ENCODE data around the gene RANBP3L.

Gene RANBP3L

DNA sequence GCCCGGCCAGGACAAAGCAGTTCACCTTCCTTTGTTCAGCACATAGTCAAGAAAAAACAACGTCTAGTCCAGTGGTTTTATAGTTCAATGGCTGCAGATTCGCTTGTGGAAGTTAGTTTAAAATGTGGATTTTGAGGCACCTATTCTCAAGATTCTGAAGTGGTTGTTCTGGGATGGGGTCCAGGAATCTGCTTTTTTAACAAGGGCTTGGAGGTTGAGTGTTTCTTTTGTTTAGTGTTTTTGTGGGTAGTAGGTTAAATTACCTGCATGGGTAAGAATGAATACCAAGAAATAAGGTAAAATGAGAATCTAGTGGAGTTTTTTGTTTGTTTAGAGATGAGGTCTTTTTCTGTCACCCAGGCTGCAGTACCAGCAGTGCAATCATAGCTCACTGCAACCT is 31.5 kb downstream of the RANBP3L start:
- H3K4me1 ChIP-seq (ENCODE audit: control insufficient read depth in 1 of 2, insufficient read depth in 2 of 2, low read length in 2 of 2) = no peaks in the 10 kb centered on the region

DNA sequence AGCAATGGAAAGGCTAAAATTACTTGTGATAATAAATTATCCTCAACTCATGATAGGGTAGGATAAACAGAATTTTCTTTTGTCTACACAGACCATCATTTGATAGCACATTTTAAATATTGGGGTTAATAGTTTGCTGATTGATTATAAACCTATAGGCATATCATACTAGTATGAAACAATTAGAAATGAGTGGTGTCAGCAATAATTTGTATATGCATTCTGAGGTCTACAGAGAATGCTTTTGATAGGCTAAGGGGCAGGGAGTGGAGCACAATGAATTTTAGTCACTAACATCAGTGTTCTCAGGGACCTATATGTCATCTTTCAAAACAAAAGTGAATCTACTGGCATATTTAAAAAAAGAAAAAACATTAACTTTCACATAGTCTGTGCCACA is 32.2 kb downstream of the RANBP3L start:
- H3K27me3 ChIP-seq (ENCODE audit: control insufficient read depth in 1 of 2, insufficient read depth in 2 of 2, low read length in 2 of 2) = no peaks in the 10 kb centered on the region
- no peaks in the 10 kb centered on the region for H3K36me3 ChIP-seq (ENCODE audit: control insufficient read depth in 1 of 2, insufficient read depth in 2 of 2, low read length in 2 of 2)
- no peak overlapping the region for H3K9ac ChIP-seq (ENCODE audit: low read depth in 1 of 2, low read length in 2 of 2)
- no peaks in the 10 kb centered on the region for H3K9me3 ChIP-seq (ENCODE audit: control insufficient read depth in 1 of 2, low read length in 2 of 2)
- H3K4me3 ChIP-seq (ENCODE audit: low read depth in 1 of 2, low read length in 2 of 2) = no peak overlapping the region
- H3K4me1 ChIP-seq (ENCODE audit: control insufficient read depth in 1 of 2, insufficient read depth in 2 of 2, low read length in 2 of 2) = no peaks in the 10 kb centered on the region
- no peak overlapping the region for H3K27ac ChIP-seq (ENCODE audit: low read depth, low read length)

More for the DNA sequence above, 31.5 kb downstream of the RANBP3L start:
- Histone ChIP-seq H3K4me3 (ENCODE audit: low read depth in 1 of 2, low read length in 2 of 2) (no peak overlapping the region), H3K9me3 (ENCODE audit: control insufficient read depth in 1 of 2, low read length in 2 of 2) (no peaks in the 10 kb centered on the region), H3K36me3 (ENCODE audit: control insufficient read depth in 1 of 2, insufficient read depth in 2 of 2, low read length in 2 of 2) (no peaks in the 10 kb centered on the region), H3K27ac (ENCODE audit: low read depth, low read length) (no peak overlapping the region), H3K27me3 (ENCODE audit: control insufficient read depth in 1 of 2, insufficient read depth in 2 of 2, low read length in 2 of 2) (no peaks in the 10 kb centered on the region), H3K9ac (ENCODE audit: low read depth in 1 of 2, low read length in 2 of 2) (no peak overlapping the region)

DNA sequence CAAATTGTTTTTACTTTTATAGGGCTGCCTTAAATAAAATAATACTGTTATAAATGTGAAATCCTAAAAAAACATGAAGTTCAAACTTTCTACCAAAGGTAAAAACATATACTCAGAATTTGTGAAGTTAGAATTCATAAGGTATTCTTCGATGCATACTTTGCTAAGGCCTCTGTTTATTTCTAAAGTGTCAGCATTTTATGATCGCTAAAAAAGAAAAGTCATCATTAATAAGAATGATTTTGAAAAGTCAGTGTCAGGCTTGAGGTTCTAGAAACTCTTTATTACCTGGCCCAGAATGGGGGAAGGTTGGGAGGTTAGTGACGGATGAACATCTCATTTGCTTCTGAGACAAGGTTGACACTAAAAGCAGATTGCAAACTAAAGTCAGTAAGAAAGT is 33.8 kb downstream of the RANBP3L start:
- no peak overlapping the region for H3K4me3 ChIP-seq (ENCODE audit: low read depth in 1 of 2, low read length in 2 of 2)
- no peaks in the 10 kb centered on the region for H3K27me3 ChIP-seq (ENCODE audit: control insufficient read depth in 1 of 2, insufficient read depth in 2 of 2, low read length in 2 of 2)
- H3K9ac ChIP-seq (ENCODE audit: low read depth in 1 of 2, low read length in 2 of 2) = no peak overlapping the region
- no peaks in the 10 kb centered on the region for H3K4me1 ChIP-seq (ENCODE audit: control insufficient read depth in 1 of 2, insufficient read depth in 2 of 2, low read length in 2 of 2)
- no peaks in the 10 kb centered on the region for H3K9me3 ChIP-seq (ENCODE audit: control insufficient read depth in 1 of 2, low read length in 2 of 2)
- no peak overlapping the region for H3K27ac ChIP-seq (ENCODE audit: low read depth, low read length)
- H3K36me3 ChIP-seq (ENCODE audit: control insufficient read depth in 1 of 2, insufficient read depth in 2 of 2, low read length in 2 of 2) = no peaks in the 10 kb centered on the region

DNA sequence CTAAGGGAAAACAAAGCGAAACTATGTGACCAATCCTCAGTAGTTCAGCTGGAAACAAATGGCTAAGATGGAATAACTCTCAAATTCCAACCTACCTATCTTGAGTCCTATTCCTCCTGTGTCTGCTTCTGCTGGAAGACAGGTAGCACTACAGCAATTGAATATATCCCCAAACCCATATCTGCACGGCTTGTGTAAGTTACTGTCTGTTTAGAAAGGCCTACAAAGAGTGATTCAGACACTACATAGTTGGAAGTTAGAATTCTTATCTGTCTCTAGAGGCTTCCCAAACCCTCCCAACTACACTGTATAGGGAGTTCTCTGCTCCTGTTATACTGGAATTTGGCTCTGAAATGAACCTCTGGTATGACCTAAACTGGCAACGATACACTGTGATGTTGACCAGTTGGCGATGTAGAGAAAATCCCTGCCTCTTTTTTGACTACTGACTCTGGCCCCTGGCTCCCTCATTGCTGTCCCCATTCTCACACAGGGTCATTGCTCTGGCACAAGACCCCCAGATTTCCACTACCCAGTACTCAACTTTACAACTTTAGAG is 37.4 kb downstream of the RANBP3L start:
- H3K4me1 ChIP-seq (ENCODE audit: control insufficient read depth in 1 of 2, insufficient read depth in 2 of 2, low read length in 2 of 2) = no peaks in the 10 kb centered on the region
- no peak overlapping the region for H3K27ac ChIP-seq (ENCODE audit: low read depth, low read length)
- H3K9me3 ChIP-seq (ENCODE audit: control insufficient read depth in 1 of 2, low read length in 2 of 2) = no peaks in the 10 kb centered on the region
- no peaks in the 10 kb centered on the region for H3K36me3 ChIP-seq (ENCODE audit: control insufficient read depth in 1 of 2, insufficient read depth in 2 of 2, low read length in 2 of 2)
- no peak overlapping the region for H3K4me3 ChIP-seq (ENCODE audit: low read depth in 1 of 2, low read length in 2 of 2)
- no peak overlapping the region for H3K9ac ChIP-seq (ENCODE audit: low read depth in 1 of 2, low read length in 2 of 2)
- no peaks in the 10 kb centered on the region for H3K27me3 ChIP-seq (ENCODE audit: control insufficient read depth in 1 of 2, insufficient read depth in 2 of 2, low read length in 2 of 2)

DNA sequence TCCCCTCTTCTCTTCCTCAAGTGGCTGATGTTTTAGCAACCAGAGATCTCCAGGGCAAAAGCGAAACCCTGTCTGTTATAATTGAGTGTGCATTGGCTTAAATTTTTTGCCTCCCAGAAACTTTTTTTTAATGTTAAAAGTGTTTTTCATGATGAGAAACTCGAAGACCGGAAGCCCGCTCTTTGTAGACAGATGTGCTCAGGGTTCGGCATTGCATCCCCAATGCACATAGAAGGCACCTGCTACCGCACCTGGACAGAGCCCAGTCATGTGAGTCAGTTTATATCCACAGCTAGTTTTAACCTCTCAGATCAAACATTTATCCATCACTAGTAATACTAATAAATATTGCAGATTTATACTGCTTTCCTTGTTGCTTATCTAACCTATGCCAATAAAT is 40.5 kb downstream of the RANBP3L start:
- Histone ChIP-seq H3K36me3 (ENCODE audit: control insufficient read depth in 1 of 2, insufficient read depth in 2 of 2, low read length in 2 of 2) (no peaks in the 10 kb centered on the region), H3K9ac (ENCODE audit: low read depth in 1 of 2, low read length in 2 of 2) (no peak overlapping the region), H3K4me3 (ENCODE audit: low read depth in 1 of 2, low read length in 2 of 2) (no peak overlapping the region), H3K27ac (ENCODE audit: low read depth, low read length) (no peak overlapping the region), H3K4me1 (ENCODE audit: control insufficient read depth in 1 of 2, insufficient read depth in 2 of 2, low read length in 2 of 2) (no peaks in the 10 kb centered on the region), H3K27me3 (ENCODE audit: control insufficient read depth in 1 of 2, insufficient read depth in 2 of 2, low read length in 2 of 2) (no peaks in the 10 kb centered on the region), H3K9me3 (ENCODE audit: control insufficient read depth in 1 of 2, low read length in 2 of 2) (no peaks in the 10 kb centered on the region)

DNA sequence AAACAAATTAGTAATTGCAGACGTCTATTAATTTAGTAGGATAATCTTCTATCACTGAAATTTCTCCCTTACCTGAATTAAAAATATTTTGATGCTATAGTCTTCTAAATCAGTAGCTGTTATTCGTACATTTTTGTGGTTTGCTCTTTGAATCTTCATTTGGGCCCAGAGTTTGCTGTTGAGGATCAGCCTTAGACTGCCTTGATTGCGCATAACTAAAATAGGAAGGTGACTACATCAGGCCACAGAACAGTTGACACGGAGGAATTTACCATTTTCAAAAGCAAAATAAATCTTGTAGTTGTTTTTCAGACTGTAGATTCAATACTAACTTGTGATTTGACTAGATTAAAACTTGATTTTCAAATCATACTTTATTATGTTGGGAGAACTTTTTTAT is 48.1 kb downstream of the RANBP3L start:
- Histone ChIP-seq H3K4me1 (ENCODE audit: control insufficient read depth in 1 of 2, insufficient read depth in 2 of 2, low read length in 2 of 2) (no peaks in the 10 kb centered on the region), H3K9ac (ENCODE audit: low read depth in 1 of 2, low read length in 2 of 2) (no peak overlapping the region), H3K27ac (ENCODE audit: low read depth, low read length) (no peak overlapping the region), H3K27me3 (ENCODE audit: control insufficient read depth in 1 of 2, insufficient read depth in 2 of 2, low read length in 2 of 2) (no peaks in the 10 kb centered on the region), H3K9me3 (ENCODE audit: control insufficient read depth in 1 of 2, low read length in 2 of 2) (no peaks in the 10 kb centered on the region), H3K4me3 (ENCODE audit: low read depth in 1 of 2, low read length in 2 of 2) (no peak overlapping the region), H3K36me3 (ENCODE audit: control insufficient read depth in 1 of 2, insufficient read depth in 2 of 2, low read length in 2 of 2) (no peaks in the 10 kb centered on the region)

DNA sequence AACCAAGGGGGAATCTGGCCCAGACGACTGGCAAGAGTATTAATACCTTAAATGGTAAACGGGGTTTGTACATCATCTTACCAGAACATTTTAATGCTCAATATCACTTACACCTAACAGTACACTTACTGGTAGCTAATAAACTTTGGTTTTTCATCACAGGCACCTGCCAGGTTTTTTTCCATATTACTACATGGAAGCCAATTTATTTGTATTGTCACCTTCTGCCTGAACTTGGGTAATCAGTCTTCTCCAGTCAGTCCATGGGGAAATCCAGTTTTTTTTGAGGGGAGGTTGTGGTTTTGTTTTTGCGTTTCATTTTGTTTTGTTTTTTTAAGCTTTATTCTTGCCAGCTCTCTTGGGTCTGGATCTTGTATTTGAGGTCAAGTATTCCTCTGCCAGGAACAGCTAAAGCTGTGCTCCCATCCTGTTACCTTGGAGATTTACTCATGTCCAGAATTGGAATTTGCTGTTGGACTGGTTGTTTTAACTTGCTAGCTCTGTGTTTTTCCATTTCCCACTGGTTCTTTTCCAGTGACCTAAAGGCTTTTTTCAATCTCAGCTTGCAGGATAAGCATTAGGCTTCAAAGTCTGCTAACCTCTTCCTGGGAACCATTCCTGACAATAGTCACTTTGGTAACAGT is 48.9 kb downstream of the RANBP3L start:
- no peaks in the 10 kb centered on the region for H3K27me3 ChIP-seq (ENCODE audit: control insufficient read depth in 1 of 2, insufficient read depth in 2 of 2, low read length in 2 of 2)
- no peak overlapping the region for H3K4me3 ChIP-seq (ENCODE audit: low read depth in 1 of 2, low read length in 2 of 2)
- no peaks in the 10 kb centered on the region for H3K36me3 ChIP-seq (ENCODE audit: control insufficient read depth in 1 of 2, insufficient read depth in 2 of 2, low read length in 2 of 2)
- no peak overlapping the region for H3K9ac ChIP-seq (ENCODE audit: low read depth in 1 of 2, low read length in 2 of 2)
- no peaks in the 10 kb centered on the region for H3K4me1 ChIP-seq (ENCODE audit: control insufficient read depth in 1 of 2, insufficient read depth in 2 of 2, low read length in 2 of 2)
- no peak overlapping the region for H3K27ac ChIP-seq (ENCODE audit: low read depth, low read length)
- no peaks in the 10 kb centered on the region for H3K9me3 ChIP-seq (ENCODE audit: control insufficient read depth in 1 of 2, low read length in 2 of 2)

DNA sequence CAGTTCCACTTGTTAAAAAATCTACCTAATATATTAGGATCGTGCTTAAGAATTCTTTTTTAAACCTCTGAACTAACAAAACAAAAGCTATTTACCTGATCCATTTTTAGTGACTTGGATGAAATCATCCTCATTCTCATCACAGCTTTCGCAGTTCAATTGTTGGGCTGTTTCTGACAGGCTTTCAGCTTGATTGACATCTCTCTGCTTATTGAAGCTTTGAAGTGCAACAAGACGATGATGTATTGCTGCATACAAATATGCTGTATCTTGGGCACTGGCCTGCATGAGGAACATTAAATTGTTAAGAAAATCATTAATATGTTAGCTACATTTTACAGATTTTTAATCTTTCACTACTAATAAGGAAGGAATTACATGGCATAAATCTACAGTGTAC is 50.5 kb downstream of the RANBP3L start:
- no peaks in the 10 kb centered on the region for H3K27me3 ChIP-seq (ENCODE audit: control insufficient read depth in 1 of 2, insufficient read depth in 2 of 2, low read length in 2 of 2)
- no peaks in the 10 kb centered on the region for H3K36me3 ChIP-seq (ENCODE audit: control insufficient read depth in 1 of 2, insufficient read depth in 2 of 2, low read length in 2 of 2)
- no peaks in the 10 kb centered on the region for H3K4me1 ChIP-seq (ENCODE audit: control insufficient read depth in 1 of 2, insufficient read depth in 2 of 2, low read length in 2 of 2)
- no peak overlapping the region for H3K4me3 ChIP-seq (ENCODE audit: low read depth in 1 of 2, low read length in 2 of 2)
- no peaks in the 10 kb centered on the region for H3K9me3 ChIP-seq (ENCODE audit: control insufficient read depth in 1 of 2, low read length in 2 of 2)
- H3K9ac ChIP-seq (ENCODE audit: low read depth in 1 of 2, low read length in 2 of 2) = no peak overlapping the region
- H3K27ac ChIP-seq (ENCODE audit: low read depth, low read length) = no peak overlapping the region

DNA sequence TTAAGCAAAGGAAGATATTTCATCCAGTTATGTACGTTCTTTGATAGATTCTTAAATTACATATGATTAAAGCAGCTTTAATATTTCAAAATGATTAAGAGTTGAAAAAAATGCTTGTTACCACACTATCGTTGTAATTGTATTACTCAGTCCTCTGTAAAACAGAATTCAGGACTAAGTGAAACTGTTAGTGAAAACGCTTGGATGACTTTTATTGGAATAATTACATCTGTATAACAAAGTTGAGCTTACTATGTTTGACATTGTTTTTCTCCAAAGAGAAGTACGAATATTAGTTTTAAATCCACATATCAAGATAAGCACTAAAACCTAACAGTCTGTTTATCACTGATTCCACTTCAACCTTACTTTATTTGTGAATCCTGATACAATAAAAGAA is 51.3 kb downstream of the RANBP3L start:
- H3K4me3 ChIP-seq (ENCODE audit: low read depth in 1 of 2, low read length in 2 of 2) = no peak overlapping the region
- no peaks in the 10 kb centered on the region for H3K4me1 ChIP-seq (ENCODE audit: control insufficient read depth in 1 of 2, insufficient read depth in 2 of 2, low read length in 2 of 2)
- H3K9me3 ChIP-seq (ENCODE audit: control insufficient read depth in 1 of 2, low read length in 2 of 2) = no peaks in the 10 kb centered on the region
- H3K27ac ChIP-seq (ENCODE audit: low read depth, low read length) = no peak overlapping the region
- H3K36me3 ChIP-seq (ENCODE audit: control insufficient read depth in 1 of 2, insufficient read depth in 2 of 2, low read length in 2 of 2) = no peaks in the 10 kb centered on the region
- no peaks in the 10 kb centered on the region for H3K27me3 ChIP-seq (ENCODE audit: control insufficient read depth in 1 of 2, insufficient read depth in 2 of 2, low read length in 2 of 2)
- H3K9ac ChIP-seq (ENCODE audit: low read depth in 1 of 2, low read length in 2 of 2) = no peak overlapping the region

DNA sequence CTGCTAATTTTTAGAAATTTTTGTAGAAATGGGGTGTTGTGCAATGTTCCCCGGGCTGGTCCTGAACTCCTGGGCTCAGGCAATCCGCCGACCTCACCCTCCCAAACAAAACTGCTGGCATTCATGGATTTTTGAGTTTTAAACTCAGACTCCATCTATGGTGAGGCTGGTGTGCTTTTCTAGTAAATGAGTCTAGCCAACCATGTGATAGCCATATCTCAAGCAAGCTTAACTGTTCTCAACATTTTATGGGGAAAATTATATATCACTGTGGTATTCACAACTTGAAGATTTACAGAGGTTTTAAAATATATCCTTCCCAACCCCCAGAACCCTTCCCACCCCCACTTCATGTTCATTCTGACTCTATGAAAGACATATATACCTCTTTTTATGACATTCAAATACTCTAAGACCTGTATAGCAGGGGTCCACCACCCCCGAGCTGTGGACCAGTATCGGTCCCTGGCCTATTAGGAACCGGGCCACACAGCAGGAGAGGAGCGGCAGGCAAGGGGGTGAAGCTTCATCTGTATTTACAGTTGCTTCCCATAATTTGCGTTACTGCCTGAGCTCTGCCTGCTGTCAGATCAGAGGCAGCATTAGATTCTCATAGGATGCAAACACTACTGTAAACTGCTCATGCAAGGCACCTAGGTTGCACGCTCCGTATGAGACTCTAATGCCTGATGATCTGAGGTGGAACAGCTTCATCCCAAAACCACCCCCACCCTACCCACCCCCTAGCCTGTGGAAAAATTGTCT is 55.5 kb downstream of the RANBP3L start:
- H3K9me3 ChIP-seq (ENCODE audit: control insufficient read depth in 1 of 2, low read length in 2 of 2) = no peaks in the 10 kb centered on the region
- peaks cover 11 to 12% of the 10 kb centered on the region in 2 donors for H3K4me1 ChIP-seq (ENCODE audit: control insufficient read depth in 1 of 2, insufficient read depth in 2 of 2, low read length in 2 of 2)
- H3K27ac ChIP-seq (ENCODE audit: low read depth, low read length) = no peak overlapping the region
- no peak overlapping the region for H3K9ac ChIP-seq (ENCODE audit: low read depth in 1 of 2, low read length in 2 of 2)
- H3K27me3 ChIP-seq (ENCODE audit: control insufficient read depth in 1 of 2, insufficient read depth in 2 of 2, low read length in 2 of 2) = no peaks in the 10 kb centered on the region
- no peaks in the 10 kb centered on the region for H3K36me3 ChIP-seq (ENCODE audit: control insufficient read depth in 1 of 2, insufficient read depth in 2 of 2, low read length in 2 of 2)
- no peak overlapping the region for H3K4me3 ChIP-seq (ENCODE audit: low read depth in 1 of 2, low read length in 2 of 2)

Measured in duodenal mucosa (tissue), 2 donors.